ENCODE data around the gene NF1.

The NF1 gene

GRCh38 chr17:31418773-31419350 lies 324.1 kb downstream of the NF1 start:
- 50% methylated on average over 4 of the region's 6 CpGs for WGBS
- no peaks in the 10 kb centered on the region for H3K36me3 ChIP-seq (ENCODE audit: control insufficient read depth in 1 of 2, insufficient read depth in 2 of 2, low read depth in 1 of 2, low read length in 2 of 2)

GRCh38 chr17:31422443-31422842 lies 327.7 kb downstream of the NF1 start:
- Histone ChIP-seq H3K14ac (ENCODE audit: low read length in 2 of 2) (no peak overlapping the region), H3K4me3 (ENCODE audit: insufficient read depth in 1 of 2, low read depth in 1 of 2, low read length in 2 of 2) (no peak overlapping the region), H3K27ac (ENCODE audit: low read length, poor library complexity, severe bottlenecking) (no peak overlapping the region), H3K4ac (ENCODE audit: low read depth in 1 of 2, low read length in 2 of 2) (no peak overlapping the region), H2BK5ac (ENCODE audit: low read depth, low read length, poor library complexity, severe bottlenecking) (no peak overlapping the region), H3K18ac (ENCODE audit: low read depth in 1 of 2, low read length in 2 of 2) (no peak overlapping the region), H3K4me2 (ENCODE audit: low read length, poor library complexity, severe bottlenecking) (no peak overlapping the region), H3K79me1 (replicated peaks; ENCODE audit: low read length, poor library complexity, severe bottlenecking) (no peaks in the 10 kb centered on the region), H2AFZ (ENCODE audit: low read depth, low read length) (no peak overlapping the region), H4K8ac (ENCODE audit: low read length) (no peak overlapping the region), H2AK5ac (ENCODE audit: low read length, severe bottlenecking) (no peak overlapping the region), H2BK12ac (ENCODE audit: low read length in 2 of 2) (no peak overlapping the region), H2BK15ac (ENCODE audit: low read depth, poor library complexity, severe bottlenecking) (no peak overlapping the region), H2BK120ac (ENCODE audit: low read depth, low read length) (no peak overlapping the region), H3K9ac (ENCODE audit: low read length) (no peak overlapping the region), H3K23ac (ENCODE audit: low read length in 2 of 2) (no peak overlapping the region), H3K27me3 (ENCODE audit: control insufficient read depth in 1 of 2, insufficient read depth in 1 of 2, low read length in 2 of 2) (peaks cover 17 to 44% of the 10 kb centered on the region in 2 experiments), H3K36me3 (ENCODE audit: control insufficient read depth in 1 of 2, insufficient read depth in 2 of 2, low read depth in 1 of 2, low read length in 2 of 2) (no peaks in the 10 kb centered on the region), H4K91ac (ENCODE audit: low read length) (no peak overlapping the region), H3K4me1 (ENCODE audit: control insufficient read depth, insufficient read depth, low read depth, low read length) (peaks cover 5% of the 10 kb centered on the region), H3K9me3 (ENCODE audit: control insufficient read depth, low read length) (peaks cover 9% of the 10 kb centered on the region)
- no peak for DNase-seq
- WGBS = no CpG with 5 or more reads among the region's 3 CpGs

More at GRCh38 chr17:31418773-31419350, 324.1 kb downstream of the NF1 start:
- Histone ChIP-seq H2BK12ac (ENCODE audit: low read length in 2 of 2) (no peak overlapping the region), H3K79me1 (replicated peaks; ENCODE audit: low read length, poor library complexity, severe bottlenecking) (no peaks in the 10 kb centered on the region), H2BK15ac (ENCODE audit: low read depth, poor library complexity, severe bottlenecking) (no peak overlapping the region), H3K4ac (ENCODE audit: low read depth in 1 of 2, low read length in 2 of 2) (no peak overlapping the region), H3K27ac (ENCODE audit: low read length, poor library complexity, severe bottlenecking) (no peak overlapping the region), H3K4me1 (ENCODE audit: control insufficient read depth, insufficient read depth, low read depth, low read length) (no peaks in the 10 kb centered on the region), H3K4me2 (ENCODE audit: low read length, poor library complexity, severe bottlenecking) (no peak overlapping the region), H2BK5ac (ENCODE audit: low read depth, low read length, poor library complexity, severe bottlenecking) (no peak overlapping the region), H3K23ac (ENCODE audit: low read length in 2 of 2) (no peak overlapping the region), H4K8ac (ENCODE audit: low read length) (no peak overlapping the region), H3K27me3 (ENCODE audit: control insufficient read depth in 1 of 2, insufficient read depth in 1 of 2, low read length in 2 of 2) (peaks cover 34 to 56% of the 10 kb centered on the region in 2 experiments), H3K14ac (ENCODE audit: low read length in 2 of 2) (no peak overlapping the region), H4K91ac (ENCODE audit: low read length) (no peak overlapping the region), H3K18ac (ENCODE audit: low read depth in 1 of 2, low read length in 2 of 2) (no peak overlapping the region), H3K9me3 (ENCODE audit: control insufficient read depth, low read length) (peaks cover 9% of the 10 kb centered on the region), H2AFZ (ENCODE audit: low read depth, low read length) (no peak overlapping the region), H2BK120ac (ENCODE audit: low read depth, low read length) (no peak overlapping the region), H3K9ac (ENCODE audit: low read length) (no peak overlapping the region), H3K4me3 (ENCODE audit: insufficient read depth in 1 of 2, low read depth in 1 of 2, low read length in 2 of 2) (no peak overlapping the region), H2AK5ac (ENCODE audit: low read length, severe bottlenecking) (no peak overlapping the region)
- no peak for DNase-seq

GRCh38 chr17:31424944-31425281 lies 330.1 kb downstream of the NF1 start:
- Histone ChIP-seq H3K14ac (ENCODE audit: low read length in 2 of 2) (no peak overlapping the region), H2BK5ac (ENCODE audit: low read depth, low read length, poor library complexity, severe bottlenecking) (no peak overlapping the region), H2BK15ac (ENCODE audit: low read depth, poor library complexity, severe bottlenecking) (no peak overlapping the region), H2AK5ac (ENCODE audit: low read length, severe bottlenecking) (no peak overlapping the region), H3K27ac (ENCODE audit: low read length, poor library complexity, severe bottlenecking) (no peak overlapping the region), H2BK120ac (ENCODE audit: low read depth, low read length) (no peak overlapping the region), H3K36me3 (ENCODE audit: control insufficient read depth in 1 of 2, insufficient read depth in 2 of 2, low read depth in 1 of 2, low read length in 2 of 2) (no peaks in the 10 kb centered on the region), H3K9ac (ENCODE audit: low read length) (no peak overlapping the region), H4K8ac (ENCODE audit: low read length) (no peak overlapping the region), H3K79me1 (replicated peaks; ENCODE audit: low read length, poor library complexity, severe bottlenecking) (no peaks in the 10 kb centered on the region), H3K4me3 (ENCODE audit: insufficient read depth in 1 of 2, low read depth in 1 of 2, low read length in 2 of 2) (no peak overlapping the region), H4K91ac (ENCODE audit: low read length) (no peak overlapping the region), H3K23ac (ENCODE audit: low read length in 2 of 2) (no peak overlapping the region), H3K4ac (ENCODE audit: low read depth in 1 of 2, low read length in 2 of 2) (no peak overlapping the region), H3K4me2 (ENCODE audit: low read length, poor library complexity, severe bottlenecking) (no peak overlapping the region), H2AFZ (ENCODE audit: low read depth, low read length) (no peak overlapping the region), H3K4me1 (ENCODE audit: control insufficient read depth, insufficient read depth, low read depth, low read length) (peaks cover 7% of the 10 kb centered on the region), H3K9me3 (ENCODE audit: control insufficient read depth, low read length) (peaks cover 9% of the 10 kb centered on the region), H3K18ac (ENCODE audit: low read depth in 1 of 2, low read length in 2 of 2) (no peak overlapping the region), H3K27me3 (ENCODE audit: control insufficient read depth in 1 of 2, insufficient read depth in 1 of 2, low read length in 2 of 2) (peaks cover 29 to 58% of the 10 kb centered on the region in 2 experiments), H2BK12ac (ENCODE audit: low read length in 2 of 2) (no peak overlapping the region)
- no peak for DNase-seq
- WGBS = 54% methylated on average over 5 of the region's 5 CpGs

GRCh38 chr17:31425282-31426040 lies 330.7 kb downstream of the NF1 start:
- Histone ChIP-seq H4K91ac (ENCODE audit: low read length) (no peak overlapping the region), H3K9ac (ENCODE audit: low read length) (no peak overlapping the region), H3K27ac (ENCODE audit: low read length, poor library complexity, severe bottlenecking) (no peak overlapping the region), H2BK12ac (ENCODE audit: low read length in 2 of 2) (no peak overlapping the region), H3K4ac (ENCODE audit: low read depth in 1 of 2, low read length in 2 of 2) (no peak overlapping the region), H3K14ac (ENCODE audit: low read length in 2 of 2) (no peak overlapping the region), H2BK120ac (ENCODE audit: low read depth, low read length) (no peak overlapping the region), H2AK5ac (ENCODE audit: low read length, severe bottlenecking) (no peak overlapping the region), H3K9me3 (ENCODE audit: control insufficient read depth, low read length) (peaks cover 9% of the 10 kb centered on the region), H3K23ac (ENCODE audit: low read length in 2 of 2) (no peak overlapping the region), H3K4me3 (ENCODE audit: insufficient read depth in 1 of 2, low read depth in 1 of 2, low read length in 2 of 2) (no peak overlapping the region), H4K8ac (ENCODE audit: low read length) (no peak overlapping the region), H3K36me3 (ENCODE audit: control insufficient read depth in 1 of 2, insufficient read depth in 2 of 2, low read depth in 1 of 2, low read length in 2 of 2) (no peaks in the 10 kb centered on the region), H3K79me1 (replicated peaks; ENCODE audit: low read length, poor library complexity, severe bottlenecking) (no peaks in the 10 kb centered on the region), H2BK5ac (ENCODE audit: low read depth, low read length, poor library complexity, severe bottlenecking) (no peak overlapping the region), H2AFZ (ENCODE audit: low read depth, low read length) (peak overlapping the region; percentile 53), H3K4me1 (ENCODE audit: control insufficient read depth, insufficient read depth, low read depth, low read length) (peaks cover 7% of the 10 kb centered on the region), H2BK15ac (ENCODE audit: low read depth, poor library complexity, severe bottlenecking) (no peak overlapping the region), H3K27me3 (ENCODE audit: control insufficient read depth in 1 of 2, insufficient read depth in 1 of 2, low read length in 2 of 2) (peaks cover 31 to 56% of the 10 kb centered on the region in 2 experiments), H3K18ac (ENCODE audit: low read depth in 1 of 2, low read length in 2 of 2) (no peak overlapping the region), H3K4me2 (ENCODE audit: low read length, poor library complexity, severe bottlenecking) (no peak overlapping the region)
- WGBS = 32% methylated on average over 17 of the region's 17 CpGs
- DNase-seq = no peak
